ENCODE measurements around the gene SUPT16H.

DNA sequence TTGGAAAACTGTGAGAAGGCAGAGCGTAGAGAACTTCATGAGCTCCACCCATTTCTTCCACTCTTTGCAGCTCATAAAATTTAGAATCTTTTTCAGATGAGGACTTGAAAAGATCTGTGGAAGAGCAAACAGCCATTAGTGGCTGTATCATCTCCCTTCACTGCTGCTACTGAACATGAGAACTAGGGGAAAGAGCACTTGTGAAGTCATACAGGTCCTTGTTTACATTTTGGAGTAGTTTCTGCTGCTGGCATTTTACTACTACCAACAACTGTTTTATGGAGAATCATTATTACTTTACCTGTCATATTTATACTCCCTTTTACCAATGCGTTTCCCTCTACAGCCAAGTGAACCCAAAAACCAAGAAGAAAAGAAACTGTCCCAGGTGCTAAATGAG is 62.9 kb downstream of the SUPT16H start:
- TF ChIP-seq ZNF10 (tag by site-specific recombination; IDR thresholded peaks at IDR 0.05) (no peak), KLF8 (tag by site-specific recombination; IDR thresholded peaks at IDR 0.05) (no peak), ZBTB21 (tag by site-specific recombination; IDR thresholded peaks at IDR 0.05) (no peak), ZNF24 (tag by site-specific recombination; IDR thresholded peaks at IDR 0.05) (no peak), ZNF837 (tag by site-specific recombination; IDR thresholded peaks at IDR 0.05) (no peak), ZNF350 (tag by site-specific recombination; IDR thresholded peaks at IDR 0.05) (no peak), ZNF146 (tag by site-specific recombination; IDR thresholded peaks at IDR 0.05) (no peak), KLF9 (tag by site-specific recombination; IDR thresholded peaks at IDR 0.05; ENCODE audit: low read depth) (no peak)
- TF ChIP-seq, protein P1, sequence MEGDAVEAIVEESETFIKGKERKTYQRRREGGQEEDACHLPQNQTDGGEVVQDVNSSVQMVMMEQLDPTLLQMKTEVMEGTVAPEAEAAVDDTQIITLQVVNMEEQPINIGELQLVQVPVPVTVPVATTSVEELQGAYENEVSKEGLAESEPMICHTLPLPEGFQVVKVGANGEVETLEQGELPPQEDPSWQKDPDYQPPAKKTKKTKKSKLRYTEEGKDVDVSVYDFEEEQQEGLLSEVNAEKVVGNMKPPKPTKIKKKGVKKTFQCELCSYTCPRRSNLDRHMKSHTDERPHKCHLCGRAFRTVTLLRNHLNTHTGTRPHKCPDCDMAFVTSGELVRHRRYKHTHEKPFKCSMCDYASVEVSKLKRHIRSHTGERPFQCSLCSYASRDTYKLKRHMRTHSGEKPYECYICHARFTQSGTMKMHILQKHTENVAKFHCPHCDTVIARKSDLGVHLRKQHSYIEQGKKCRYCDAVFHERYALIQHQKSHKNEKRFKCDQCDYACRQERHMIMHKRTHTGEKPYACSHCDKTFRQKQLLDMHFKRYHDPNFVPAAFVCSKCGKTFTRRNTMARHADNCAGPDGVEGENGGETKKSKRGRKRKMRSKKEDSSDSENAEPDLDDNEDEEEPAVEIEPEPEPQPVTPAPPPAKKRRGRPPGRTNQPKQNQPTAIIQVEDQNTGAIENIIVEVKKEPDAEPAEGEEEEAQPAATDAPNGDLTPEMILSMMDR (tag by site-specific recombination; IDR thresholded peaks at IDR 0.05): no peak
- TF ChIP-seq, protein P2, sequence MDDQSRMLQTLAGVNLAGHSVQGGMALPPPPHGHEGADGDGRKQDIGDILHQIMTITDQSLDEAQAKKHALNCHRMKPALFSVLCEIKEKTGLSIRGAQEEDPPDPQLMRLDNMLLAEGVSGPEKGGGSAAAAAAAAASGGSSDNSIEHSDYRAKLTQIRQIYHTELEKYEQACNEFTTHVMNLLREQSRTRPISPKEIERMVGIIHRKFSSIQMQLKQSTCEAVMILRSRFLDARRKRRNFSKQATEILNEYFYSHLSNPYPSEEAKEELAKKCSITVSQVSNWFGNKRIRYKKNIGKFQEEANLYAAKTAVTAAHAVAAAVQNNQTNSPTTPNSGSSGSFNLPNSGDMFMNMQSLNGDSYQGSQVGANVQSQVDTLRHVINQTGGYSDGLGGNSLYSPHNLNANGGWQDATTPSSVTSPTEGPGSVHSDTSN (CRISPR knock-in tag; IDR thresholded peaks at IDR 0.05): no peak
- TF ChIP-seq, protein P3, sequence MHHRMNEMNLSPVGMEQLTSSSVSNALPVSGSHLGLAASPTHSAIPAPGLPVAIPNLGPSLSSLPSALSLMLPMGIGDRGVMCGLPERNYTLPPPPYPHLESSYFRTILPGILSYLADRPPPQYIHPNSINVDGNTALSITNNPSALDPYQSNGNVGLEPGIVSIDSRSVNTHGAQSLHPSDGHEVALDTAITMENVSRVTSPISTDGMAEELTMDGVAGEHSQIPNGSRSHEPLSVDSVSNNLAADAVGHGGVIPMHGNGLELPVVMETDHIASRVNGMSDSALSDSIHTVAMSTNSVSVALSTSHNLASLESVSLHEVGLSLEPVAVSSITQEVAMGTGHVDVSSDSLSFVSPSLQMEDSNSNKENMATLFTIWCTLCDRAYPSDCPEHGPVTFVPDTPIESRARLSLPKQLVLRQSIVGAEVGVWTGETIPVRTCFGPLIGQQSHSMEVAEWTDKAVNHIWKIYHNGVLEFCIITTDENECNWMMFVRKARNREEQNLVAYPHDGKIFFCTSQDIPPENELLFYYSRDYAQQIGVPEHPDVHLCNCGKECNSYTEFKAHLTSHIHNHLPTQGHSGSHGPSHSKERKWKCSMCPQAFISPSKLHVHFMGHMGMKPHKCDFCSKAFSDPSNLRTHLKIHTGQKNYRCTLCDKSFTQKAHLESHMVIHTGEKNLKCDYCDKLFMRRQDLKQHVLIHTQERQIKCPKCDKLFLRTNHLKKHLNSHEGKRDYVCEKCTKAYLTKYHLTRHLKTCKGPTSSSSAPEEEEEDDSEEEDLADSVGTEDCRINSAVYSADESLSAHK (tag by site-specific recombination; IDR thresholded peaks at IDR 0.05): no peak
- TF ChIP-seq, protein P4, sequence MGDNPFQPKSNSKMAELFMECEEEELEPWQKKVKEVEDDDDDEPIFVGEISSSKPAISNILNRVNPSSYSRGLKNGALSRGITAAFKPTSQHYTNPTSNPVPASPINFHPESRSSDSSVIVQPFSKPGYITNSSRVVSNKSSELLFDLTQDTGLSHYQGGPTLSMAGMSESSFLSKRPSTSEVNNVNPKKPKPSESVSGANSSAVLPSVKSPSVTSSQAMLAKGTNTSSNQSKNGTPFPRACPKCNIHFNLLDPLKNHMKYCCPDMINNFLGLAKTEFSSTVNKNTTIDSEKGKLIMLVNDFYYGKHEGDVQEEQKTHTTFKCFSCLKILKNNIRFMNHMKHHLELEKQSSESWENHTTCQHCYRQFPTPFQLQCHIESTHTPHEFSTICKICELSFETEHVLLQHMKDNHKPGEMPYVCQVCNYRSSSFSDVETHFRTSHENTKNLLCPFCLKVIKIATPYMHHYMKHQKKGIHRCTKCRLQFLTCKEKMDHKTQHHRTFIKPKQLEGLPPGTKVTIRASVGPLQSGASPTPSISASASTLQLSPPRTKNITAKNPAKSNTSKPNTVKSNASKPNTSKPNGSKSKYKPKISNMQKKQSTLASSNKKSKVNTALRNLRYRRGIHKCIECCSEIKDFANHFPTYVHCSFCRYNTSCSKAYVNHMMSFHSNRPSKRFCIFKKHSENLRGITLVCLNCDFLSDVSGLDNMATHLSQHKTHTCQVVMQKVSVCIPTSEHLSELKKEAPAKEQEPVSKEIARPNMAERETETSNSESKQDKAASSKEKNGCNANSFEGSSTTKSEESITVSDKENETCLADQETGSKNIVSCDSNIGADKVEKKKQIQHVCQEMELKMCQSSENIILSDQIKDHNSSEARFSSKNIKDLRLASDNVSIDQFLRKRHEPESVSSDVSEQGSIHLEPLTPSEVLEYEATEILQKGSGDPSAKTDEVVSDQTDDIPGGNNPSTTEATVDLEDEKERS (tag by site-specific recombination; IDR thresholded peaks at IDR 0.05): no peak
- TF ChIP-seq, protein P5, sequence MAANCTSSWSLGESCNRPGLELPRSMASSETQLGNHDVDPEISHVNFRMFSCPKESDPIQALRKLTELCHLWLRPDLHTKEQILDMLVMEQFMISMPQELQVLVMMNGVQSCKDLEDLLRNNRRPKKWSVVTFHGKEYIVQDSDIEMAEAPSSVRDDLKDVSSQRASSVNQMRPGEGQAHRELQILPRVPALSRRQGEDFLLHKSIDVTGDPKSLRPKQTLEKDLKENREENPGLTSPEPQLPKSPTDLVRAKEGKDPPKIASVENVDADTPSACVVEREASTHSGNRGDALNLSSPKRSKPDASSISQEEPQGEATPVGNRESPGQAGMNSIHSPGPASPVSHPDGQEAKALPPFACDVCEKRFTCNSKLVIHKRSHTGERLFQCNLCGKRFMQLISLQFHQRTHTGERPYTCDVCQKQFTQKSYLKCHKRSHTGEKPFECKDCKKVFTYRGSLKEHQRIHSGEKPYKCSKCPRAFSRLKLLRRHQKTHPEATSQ (tag by site-specific recombination; IDR thresholded peaks at IDR 0.05): no peak
